A549 (cell line): ENCODE results near the gene TNIK. TPM values are rescaled to one million over a fixed set of nuclear protein-coding genes. Genes with fewer than 3 reads are reported as not detected.

Experiments
- ATAC-seq, 2 experiments: fragments of 200-7000 bp in 1 of 2; fragments of >200 bp in 1 of 2; cut with Nextera tagmentation in 1 of 2; cut with Tn5 transposase in 1 of 2; 3 replicates each; pipeline versions ENCODE4 v1.8.0 to v1.9.1; 2018 to 2020; ENCODE audit warnings: mild to moderate bottlenecking in 1 of 2, moderate library complexity in 1 of 2
- CTCF ChIA-PET: fragments of 300-600 bp; sonication (Branson Sonifier 250); formaldehyde crosslinking; extraction: SDS; loops from one replicate; lab custom pipeline; 2021; ENCODE audit warnings: antibody characterized with exemption, inconsistent platforms; lab: Yijun Ruan, JAX
- POLR2A ChIA-PET: fragments of 350-600 bp; formaldehyde crosslinking; extraction: SDS; loops from one replicate; lab custom pipeline; 2021; ENCODE audit warnings: antibody characterized with exemption, inconsistent platforms; lab: Yijun Ruan, JAX
- DNase-seq, 2 experiments: peaks; one replicate each; pipeline versions ENCODE4 v3.0.0 to v3.0.0-alpha.2; 2011 to 2016; ENCODE audit warnings: low read depth in 1 of 2, low spot score in 1 of 2
- FAIRE-seq: peaks from 2 replicates; lab custom pipeline; 2011; peaks lifted over from hg19 to GRCh38; lab: Jason Lieb, UNC
- H3K27ac ChIP-seq, 2 experiments: fragments of >200 bp; sonication (Bioruptor Twin); formaldehyde crosslinking; 3 replicates each; pipeline ENCODE4 v1.5.1; 2016 to 2017
- H3K4me1 ChIP-seq: fragments of >200 bp; sonication (Bioruptor Twin); formaldehyde crosslinking; 3 replicates; pipeline ENCODE4 v1.6.1; 2016
- H3K4me2 ChIP-seq: fragments of >200 bp; sonication (Bioruptor Twin); formaldehyde crosslinking; 3 replicates; pipeline ENCODE4 v1.6.1; 2016
- H3K4me3 ChIP-seq: fragments of >200 bp; sonication (Bioruptor Twin); formaldehyde crosslinking; 3 replicates; pipeline ENCODE4 v1.5.1; 2016
- H3K9me3 ChIP-seq: fragments of >200 bp; sonication (Bioruptor Twin); formaldehyde crosslinking; 3 replicates; pipeline ENCODE4 v1.6.1; 2016
- CBX2 ChIP-seq: fragments of 200-600 bp; sonication (generic); IDR thresholded peaks from 2 replicates; pipeline ENCODE4 v1.6.1; 2016; ENCODE audit warnings: low read depth, mild to moderate bottlenecking, borderline replicate concordance
- EHMT2 ChIP-seq: fragments of 200-600 bp; sonication (generic); IDR thresholded peaks from 2 replicates; pipeline ENCODE4 v1.6.1; 2016; ENCODE audit warnings: antibody characterized with exemption, low read depth, mild to moderate bottlenecking, moderate library complexity
- EP300 ChIP-seq, 2 experiments: fragments of >200 bp; sonication (Bioruptor Twin); formaldehyde crosslinking; IDR thresholded peaks; 2 replicates in 1 of 2; 3 replicates in 1 of 2; pipeline ENCODE4 v1.6.1; 2016 to 2017
- FOSB ChIP-seq: fragments of 250-450 bp; sonication (Bioruptor Pico); IDR thresholded peaks from 2 replicates; pipeline ENCODE4 v1.5.0; 2020; ENCODE audit warnings: mild to moderate bottlenecking, moderate library complexity
- FOSL2 ChIP-seq, 2 experiments: fragments of 450-650 bp in 1 of 2; fragments of >200 bp in 1 of 2; sonication (Bioruptor Twin) in 1 of 2; formaldehyde crosslinking; IDR thresholded peaks; 2 replicates each; pipeline versions ENCODE4 v1.5.0 to v1.6.1; 2016 to 2020; ENCODE audit warnings: mild to moderate bottlenecking in 1 of 2, moderate library complexity in 1 of 2
- GATA3 ChIP-seq: IDR thresholded peaks from 2 replicates; pipeline ENCODE4 v1.6.1; 2012; ENCODE audit warnings: borderline replicate concordance
- HDAC2 ChIP-seq: fragments of 200-600 bp; sonication (generic); IDR thresholded peaks from 2 replicates; pipeline ENCODE4 v1.6.1; 2016
- JUN ChIP-seq, 2 experiments: fragments of >200 bp; sonication (Bioruptor Twin); formaldehyde crosslinking; IDR thresholded peaks; 2 replicates in 1 of 2; 3 replicates in 1 of 2; pipeline ENCODE4 v1.6.1; 2016 to 2017
- JUNB ChIP-seq: fragments of >200 bp; sonication (Bioruptor Twin); formaldehyde crosslinking; IDR thresholded peaks from 2 replicates; pipeline ENCODE4 v1.6.1; 2016
- MAZ ChIP-seq: fragments of 150-350 bp; IDR thresholded peaks from 2 replicates; pipeline ENCODE4 v1.6.1; 2014; ENCODE audit warnings: antibody characterized with exemption, low read depth, low read length, borderline replicate concordance
- NFE2L2 ChIP-seq: fragments of 150-350 bp; conservative IDR thresholded peaks from 2 replicates; pipeline ENCODE4 v1.6.1; 2014; ENCODE audit warnings: low read length
- POLR2A ChIP-seq: IDR thresholded peaks from 2 replicates; pipeline ENCODE4 v1.6.1; 2012; ENCODE audit warnings: mild to moderate bottlenecking, low read length
- POLR2AphosphoS2 ChIP-seq: conservative IDR thresholded peaks from 2 replicates; pipeline ENCODE4 v1.6.1; 2012; ENCODE audit warnings: low read length, improper control_type of control experiment, inconsistent platforms
- RAD21 ChIP-seq, 2 experiments: fragments of >200 bp in 1 of 2; sonication (Bioruptor Twin) in 1 of 2; formaldehyde crosslinking in 1 of 2; IDR thresholded peaks in 1 of 2; conservative IDR thresholded peaks in 1 of 2; 2 replicates in 1 of 2; 3 replicates in 1 of 2; pipeline ENCODE4 v1.6.1; 2012 to 2018; ENCODE audit warnings: inconsistent platforms in 1 of 2
- RARB ChIP-seq: fragments of 250-450 bp; sonication (Bioruptor Pico); IDR thresholded peaks from 2 replicates; pipeline ENCODE4 v1.8.0; 2021; ENCODE audit warnings: mild to moderate bottlenecking, moderate library complexity
- RFX5 ChIP-seq: fragments of 450-650 bp; IDR thresholded peaks from 2 replicates; pipeline ENCODE4 v1.7.1; 2014; ENCODE audit warnings: antibody characterized with exemption, mild to moderate bottlenecking, moderate library complexity
- RNF2 ChIP-seq: fragments of 200-600 bp; sonication (generic); IDR thresholded peaks from 2 replicates; pipeline ENCODE4 v1.6.1; 2016; ENCODE audit warnings: low read depth, mild to moderate bottlenecking, antibody characterized with exemption, moderate library complexity, borderline replicate concordance
- SMC3 ChIP-seq: fragments of >200 bp; sonication (Bioruptor Twin); formaldehyde crosslinking; IDR thresholded peaks from 3 replicates; pipeline ENCODE4 v1.6.1; 2018; ENCODE audit warnings: inconsistent platforms
- SREBF2 ChIP-seq: fragments of 450-650 bp; IDR thresholded peaks from 2 replicates; pipeline ENCODE4 v1.6.1; 2014; ENCODE audit warnings: mild to moderate bottlenecking, moderate library complexity
- ZFP36 ChIP-seq: fragments of 450-650 bp; IDR thresholded peaks from 2 replicates; pipeline ENCODE4 v1.6.1; 2014; ENCODE audit warnings: borderline replicate concordance; ENCODE audit not compliant: partially characterized antibody
- WGBS: methylation state at CpG from one replicate; pipeline ENCODE4 v1.1.6; 2017; ENCODE audit errors: missing lambda C conversion rate; 5-methylcytosine and 5-hydroxymethylcytosine counted together
- polyA plus RNA-seq, 4 experiments: library from polyadenylated mRNA; depleted of rRNA in 3 of 4; stranded (reverse); fragments of >200 nt; fragmentation: RNase III in 1 of 4; extraction: RNeasy Plus Mini Kit Qiagen cat#74134 plus additional on column Dnase treatment in 1 of 4; gene quantifications; 2 replicates in 3 of 4; 3 replicates in 1 of 4; pipeline ENCODE4 v1.2.3, GENCODE V29; 2011 to 2017
- TF ChIP-seq, protein P1 (sequence below): fragments of >200 bp; sonication (Bioruptor Twin); formaldehyde crosslinking; IDR thresholded peaks from 3 replicates; pipeline ENCODE4 v1.6.1; 2016
- TF ChIP-seq, protein P2 (sequence below): fragments of 250-450 bp; sonication (Bioruptor Pico); IDR thresholded peaks from 2 replicates; pipeline ENCODE4 v1.5.0; 2020; ENCODE audit warnings: low read depth, mild to moderate bottlenecking, moderate library complexity
- TF ChIP-seq, protein P3 (sequence below): IDR thresholded peaks from 2 replicates; pipeline ENCODE4 v1.6.1; 2012; ENCODE audit warnings: low read depth, borderline replicate concordance
- TF ChIP-seq, protein P4 (sequence below): IDR thresholded peaks from 2 replicates; pipeline ENCODE4 v1.6.1; 2012
- TF ChIP-seq, protein P5 (sequence below): fragments of 450-650 bp; IDR thresholded peaks from 2 replicates; pipeline ENCODE4 v1.6.1; 2014; ENCODE audit warnings: antibody characterized with exemption

The TNIK gene
- polyA plus RNA-seq, 2 of the 4 experiments (the other 2 are of a cell fraction): 1.6 to 1.8 TPM

DNA sequence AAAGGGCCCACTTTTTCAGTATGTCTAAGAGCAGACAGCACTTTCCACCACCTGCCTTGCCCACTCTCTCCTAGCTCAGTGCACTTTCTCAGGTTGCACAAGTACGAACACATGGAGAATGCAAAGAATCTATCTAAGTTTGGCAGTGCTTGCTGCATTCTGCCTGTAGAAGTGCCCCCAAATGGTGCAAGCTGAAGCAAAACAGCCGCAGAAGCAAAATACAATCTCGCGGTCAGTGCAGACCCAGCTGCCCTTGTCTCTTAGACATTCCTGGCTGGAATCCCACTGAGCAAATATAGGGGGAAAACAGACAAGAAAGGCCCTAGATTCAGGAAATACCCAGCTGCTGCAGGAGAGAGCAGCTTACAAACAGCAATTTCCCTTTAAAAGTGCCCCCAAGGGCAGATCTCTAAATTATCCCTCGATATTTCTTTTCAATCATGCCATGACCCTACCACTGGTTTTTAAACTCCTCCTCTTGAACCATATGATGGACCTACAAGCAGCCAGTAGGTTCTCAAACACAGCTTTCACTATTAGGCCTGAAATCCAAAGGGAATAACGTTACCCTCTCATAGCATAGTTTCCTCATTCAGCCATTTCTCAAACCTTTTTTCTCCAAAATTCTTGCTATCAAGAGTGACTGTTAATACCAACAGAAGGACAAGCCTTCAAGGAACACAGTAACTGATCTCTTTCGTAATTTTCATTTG is 67.0 kb downstream of the TNIK start:
- CTCF ChIA-PET: no interaction called here
- no peaks in the 10 kb centered on the region for H3K9me3 ChIP-seq
- WGBS: 65% methylated on average over 7 of the region's 7 CpGs
- H3K27ac ChIP-seq: no peak overlapping the region
- ATAC-seq (no peak), FAIRE-seq (no peak), DNase-seq (no peak)
- no peaks in the 10 kb centered on the region for H3K4me1 ChIP-seq
- no peak overlapping the region for H3K4me3 ChIP-seq
- TF ChIP-seq HDAC2: no peak
- TF ChIP-seq POLR2A: no peak
- TF ChIP-seq, all 56 proteins: peak for 0
- no peak overlapping the region for H3K4me2 ChIP-seq
- POLR2A ChIA-PET: no interaction called here

DNA sequence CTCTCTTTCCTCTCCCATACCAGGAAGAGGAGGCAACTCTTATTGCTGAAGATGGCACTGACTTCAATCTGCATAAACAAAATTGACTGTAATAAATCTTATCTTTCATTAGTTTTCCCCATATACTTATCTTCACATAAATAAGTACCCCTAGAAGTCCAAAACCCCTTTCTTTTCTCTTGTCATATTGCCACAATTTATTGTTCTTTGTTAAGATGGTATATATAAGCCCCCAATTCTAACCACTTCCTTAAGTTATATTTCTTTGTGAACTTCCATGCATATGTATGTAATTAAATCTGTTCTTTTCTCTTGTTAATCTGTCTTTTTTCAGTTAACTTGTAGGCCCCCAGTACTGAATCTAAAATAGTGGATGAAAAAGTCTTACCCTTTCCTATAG is 68.8 kb downstream of the TNIK start:
- Histone ChIP-seq H3K4me2 (no peak overlapping the region), H3K27ac (no peak overlapping the region), H3K4me3 (no peak overlapping the region), H3K9me3 (no peaks in the 10 kb centered on the region), H3K4me1 (no peaks in the 10 kb centered on the region)
- DNase-seq (no peak), ATAC-seq (no peak), FAIRE-seq (no peak)
- TF ChIP-seq, protein P1, sequence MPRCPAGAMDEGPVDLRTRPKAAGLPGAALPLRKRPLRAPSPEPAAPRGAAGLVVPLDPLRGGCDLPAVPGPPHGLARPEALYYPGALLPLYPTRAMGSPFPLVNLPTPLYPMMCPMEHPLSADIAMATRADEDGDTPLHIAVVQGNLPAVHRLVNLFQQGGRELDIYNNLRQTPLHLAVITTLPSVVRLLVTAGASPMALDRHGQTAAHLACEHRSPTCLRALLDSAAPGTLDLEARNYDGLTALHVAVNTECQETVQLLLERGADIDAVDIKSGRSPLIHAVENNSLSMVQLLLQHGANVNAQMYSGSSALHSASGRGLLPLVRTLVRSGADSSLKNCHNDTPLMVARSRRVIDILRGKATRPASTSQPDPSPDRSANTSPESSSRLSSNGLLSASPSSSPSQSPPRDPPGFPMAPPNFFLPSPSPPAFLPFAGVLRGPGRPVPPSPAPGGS: no peak
- TF ChIP-seq SREBF2 (no peak), EP300 (IDR thresholded peaks at IDR 0.05) (no peak), ZFP36 (no peak), SMC3 (no peak), POLR2AphosphoS2 (no peak), JUN (IDR thresholded peaks at IDR 0.05) (no peak), RAD21 (conservative IDR thresholded peaks at IDR 0.05 in 1 of 2, IDR thresholded peaks at IDR 0.05 in 1 of 2) (no peak), FOSL2 (IDR thresholded peaks at IDR 0.05) (no peak), FOSL2 (CRISPR knock-in tag; IDR thresholded peaks at IDR 0.05) (no peak), JUNB (no peak), RFX5 (no peak), FOSB (CRISPR knock-in tag) (no peak), EHMT2 (no peak)
- TF ChIP-seq, protein P2, sequence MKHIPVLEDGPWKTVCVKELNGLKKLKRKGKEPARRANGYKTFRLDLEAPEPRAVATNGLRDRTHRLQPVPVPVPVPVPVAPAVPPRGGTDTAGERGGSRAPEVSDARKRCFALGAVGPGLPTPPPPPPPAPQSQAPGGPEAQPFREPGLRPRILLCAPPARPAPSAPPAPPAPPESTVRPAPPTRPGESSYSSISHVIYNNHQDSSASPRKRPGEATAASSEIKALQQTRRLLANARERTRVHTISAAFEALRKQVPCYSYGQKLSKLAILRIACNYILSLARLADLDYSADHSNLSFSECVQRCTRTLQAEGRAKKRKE (CRISPR knock-in tag): no peak
- TF ChIP-seq, protein P3, sequence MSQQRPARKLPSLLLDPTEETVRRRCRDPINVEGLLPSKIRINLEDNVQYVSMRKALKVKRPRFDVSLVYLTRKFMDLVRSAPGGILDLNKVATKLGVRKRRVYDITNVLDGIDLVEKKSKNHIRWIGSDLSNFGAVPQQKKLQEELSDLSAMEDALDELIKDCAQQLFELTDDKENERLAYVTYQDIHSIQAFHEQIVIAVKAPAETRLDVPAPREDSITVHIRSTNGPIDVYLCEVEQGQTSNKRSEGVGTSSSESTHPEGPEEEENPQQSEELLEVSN: no peak
- ChIA-PET POLR2A (no interaction called here), CTCF (no interaction called here)

DNA sequence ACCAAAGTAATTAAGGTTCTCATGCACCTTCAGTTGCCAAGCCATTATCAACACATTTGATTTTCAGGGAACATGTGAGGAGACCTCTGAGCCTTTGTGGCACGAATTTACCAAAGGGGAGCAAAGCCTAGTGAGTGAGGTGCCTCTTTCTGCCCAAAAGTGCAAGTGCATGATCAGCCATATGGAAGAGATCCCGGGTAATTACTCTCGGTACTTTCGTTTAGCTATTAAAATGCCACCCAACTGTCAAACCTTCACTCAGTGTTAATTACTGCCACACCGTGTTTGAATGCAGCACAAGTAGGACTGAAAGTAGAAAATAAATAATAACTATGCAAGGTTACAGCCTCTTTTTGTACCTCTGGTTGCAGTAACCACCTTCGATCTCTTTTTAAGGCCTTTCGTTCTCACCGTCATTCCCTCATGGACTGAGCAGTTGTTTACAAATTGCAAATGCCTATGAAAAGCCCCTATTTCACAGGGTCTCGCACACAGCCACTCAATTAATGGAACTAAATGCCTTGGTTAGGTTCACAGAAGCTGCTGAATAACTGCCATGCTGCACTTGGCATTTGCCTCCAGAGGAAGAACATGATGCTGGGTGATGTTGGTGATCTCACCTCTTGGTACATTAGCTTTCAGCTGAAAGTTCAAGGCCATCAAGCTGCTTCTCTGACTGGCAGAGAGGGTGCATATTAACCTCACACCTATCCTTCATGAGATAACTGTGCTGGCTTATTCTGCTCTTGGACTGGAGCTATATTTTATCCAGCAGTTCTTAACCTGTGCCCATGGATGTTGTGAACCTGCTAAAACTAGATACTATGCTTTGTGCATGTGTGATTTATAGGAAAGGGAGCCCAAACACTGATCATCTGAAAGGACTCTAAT is 69.9 kb downstream of the TNIK start:
- CTCF ChIA-PET: interaction anchor here (0.5 to 0.8 kb wide), 2 partner anchors 12 to 56 kb away, joined by 3 read pairs; no protein-coding TSS in a partner anchor
- WGBS: 74% methylated on average over 9 of the region's 9 CpGs
- Histone ChIP-seq H3K4me2 (no peak overlapping the region), H3K9me3 (no peaks in the 10 kb centered on the region), H3K4me3 (no peak overlapping the region)
- no peak for DNase-seq
- TF ChIP-seq NFE2L2 (no peak), EP300 (IDR thresholded peaks at IDR 0.05) (no peak), RAD21 (conservative IDR thresholded peaks at IDR 0.05 in 1 of 2, IDR thresholded peaks at IDR 0.05 in 1 of 2) (no peak), SMC3 (no peak), SREBF2 (no peak), CBX2 (no peak), MAZ (no peak), GATA3 (no peak), POLR2A (no peak), RARB (CRISPR knock-in tag) (no peak), RNF2 (no peak)
- TF ChIP-seq, protein P4, sequence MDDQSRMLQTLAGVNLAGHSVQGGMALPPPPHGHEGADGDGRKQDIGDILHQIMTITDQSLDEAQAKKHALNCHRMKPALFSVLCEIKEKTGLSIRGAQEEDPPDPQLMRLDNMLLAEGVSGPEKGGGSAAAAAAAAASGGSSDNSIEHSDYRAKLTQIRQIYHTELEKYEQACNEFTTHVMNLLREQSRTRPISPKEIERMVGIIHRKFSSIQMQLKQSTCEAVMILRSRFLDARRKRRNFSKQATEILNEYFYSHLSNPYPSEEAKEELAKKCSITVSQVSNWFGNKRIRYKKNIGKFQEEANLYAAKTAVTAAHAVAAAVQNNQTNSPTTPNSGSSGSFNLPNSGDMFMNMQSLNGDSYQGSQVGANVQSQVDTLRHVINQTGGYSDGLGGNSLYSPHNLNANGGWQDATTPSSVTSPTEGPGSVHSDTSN: no peak
- TF ChIP-seq, protein P5, sequence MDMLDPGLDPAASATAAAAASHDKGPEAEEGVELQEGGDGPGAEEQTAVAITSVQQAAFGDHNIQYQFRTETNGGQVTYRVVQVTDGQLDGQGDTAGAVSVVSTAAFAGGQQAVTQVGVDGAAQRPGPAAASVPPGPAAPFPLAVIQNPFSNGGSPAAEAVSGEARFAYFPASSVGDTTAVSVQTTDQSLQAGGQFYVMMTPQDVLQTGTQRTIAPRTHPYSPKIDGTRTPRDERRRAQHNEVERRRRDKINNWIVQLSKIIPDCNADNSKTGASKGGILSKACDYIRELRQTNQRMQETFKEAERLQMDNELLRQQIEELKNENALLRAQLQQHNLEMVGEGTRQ: no peak
- TF ChIP-seq, all 56 proteins: peak for 0
- H3K4me1 ChIP-seq: no peaks in the 10 kb centered on the region
- ATAC-seq (no peak), FAIRE-seq (no peak)
- H3K27ac ChIP-seq: no peak overlapping the region
- POLR2A ChIA-PET: no interaction called here
